ENCODE measurements around the gene SP9.
"Not testable (repeated sequence)": the region's sequence is repeated elsewhere in the genome, so short reads cannot be mapped to it uniquely, and the experiment has no call there.

The SP9 gene

DNA sequence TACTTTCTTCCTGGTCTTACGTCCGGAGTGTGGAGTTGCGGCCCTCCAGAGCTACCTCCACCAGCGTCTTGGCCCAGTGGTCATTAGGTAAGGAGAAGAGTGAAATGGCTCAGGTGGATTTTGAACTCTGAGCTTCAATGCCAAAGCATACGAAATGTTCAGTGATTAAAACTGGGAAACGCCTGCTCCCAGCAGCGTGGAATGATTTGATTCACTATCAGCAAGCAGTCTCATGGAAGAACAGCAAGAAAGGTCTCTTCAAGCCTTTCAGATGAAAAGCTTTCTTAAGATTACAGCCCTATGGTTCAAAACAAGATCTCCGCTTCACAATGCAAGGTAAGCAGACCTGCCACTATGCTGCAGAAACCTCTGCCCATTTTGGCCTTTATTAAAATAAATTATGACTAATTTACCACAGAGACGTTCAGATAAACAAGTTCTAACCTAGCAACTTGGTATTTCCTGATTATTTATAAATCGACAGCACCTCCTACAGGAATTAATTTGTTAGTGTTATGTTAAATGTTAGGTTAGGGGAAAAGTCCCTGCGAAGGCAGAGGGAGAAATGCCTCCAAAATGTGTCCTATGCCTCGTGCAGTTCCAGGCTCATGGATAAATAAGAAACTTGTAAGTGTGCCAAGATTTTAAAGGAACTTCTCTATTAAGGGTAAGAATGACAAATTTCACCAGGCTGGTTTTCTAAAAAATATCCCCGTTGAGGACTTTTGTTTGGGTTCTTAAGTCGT, 10.1 kb downstream of the SP9 start:
- intact Hi-C loops (cut with micrococcal nuclease) = loop anchor here (2.0 to 10.0 kb wide), 5 partner anchors 380 to 1320 kb away; partner anchors contain the start of gene SP3
- Mint-ChIP-seq H3K27ac (no peak overlapping the region), H3K4me1 (ENCODE audit: low read depth) (peaks cover 38% of the 10 kb centered on the region), H3K4me3 (no peak overlapping the region), H3K27me3 (peaks cover 58% of the 10 kb centered on the region), H3K9me3 (no peaks in the 10 kb centered on the region), H3K36me3 (ENCODE audit: low read depth) (peaks cover 25% of the 10 kb centered on the region)

GRCh38 chr2:174350018-174350417, 15.3 kb downstream of the SP9 start:
- Mint-ChIP-seq H3K4me1 (ENCODE audit: low read depth) (no peaks in the 10 kb centered on the region), H3K27ac (no peak overlapping the region), H3K4me3 (no peak overlapping the region), H3K27me3 (peaks cover 9% of the 10 kb centered on the region), H3K9me3 (no peaks in the 10 kb centered on the region), H3K36me3 (ENCODE audit: low read depth) (peaks cover 35% of the 10 kb centered on the region)
- intact Hi-C loops (cut with micrococcal nuclease) = no loop called here

DNA sequence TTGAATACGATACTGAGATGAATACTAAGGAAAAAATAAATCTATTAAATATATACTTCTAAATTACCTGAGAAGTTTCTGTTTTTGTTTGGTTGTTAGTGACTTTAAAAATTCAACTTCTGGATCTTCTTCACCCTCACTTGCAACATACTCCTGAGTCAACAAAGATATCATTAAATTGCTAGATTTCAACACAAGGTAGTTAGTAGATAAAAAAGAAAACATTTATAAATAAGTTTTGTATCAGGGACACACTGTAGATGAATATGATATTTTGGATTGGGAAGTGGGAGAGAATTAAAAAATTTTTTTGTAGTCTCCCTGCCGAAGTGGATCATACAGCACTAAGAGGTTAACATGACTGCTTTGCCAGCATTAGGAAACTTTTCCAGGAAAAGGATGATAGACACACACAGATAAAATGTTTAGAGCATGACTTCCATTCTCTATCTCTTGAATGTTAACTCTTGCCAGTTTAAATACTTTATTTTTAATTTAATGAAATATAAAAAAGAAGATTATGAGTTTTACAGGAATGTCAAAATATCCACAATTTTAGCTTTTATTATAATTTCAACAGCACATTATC, 15.9 kb downstream of the SP9 start:
- Mint-ChIP-seq H3K27ac (no peak overlapping the region), H3K4me1 (ENCODE audit: low read depth) (no peaks in the 10 kb centered on the region), H3K36me3 (ENCODE audit: low read depth) (peaks cover 37% of the 10 kb centered on the region), H3K9me3 (no peaks in the 10 kb centered on the region), H3K27me3 (peaks cover 5% of the 10 kb centered on the region), H3K4me3 (no peak overlapping the region)
- intact Hi-C loops (cut with micrococcal nuclease) = no loop called here

- Mint-ChIP-seq H3K27me3 (no peaks in the 10 kb centered on the region), H3K36me3 (ENCODE audit: low read depth) (peaks cover 33% of the 10 kb centered on the region), H3K4me3 (no peak overlapping the region), H3K9me3 (no peaks in the 10 kb centered on the region), H3K4me1 (ENCODE audit: low read depth) (no peaks in the 10 kb centered on the region), H3K27ac (no peak overlapping the region)
- intact Hi-C loops (cut with micrococcal nuclease) = no loop called here
Observed at GRCh38 chr2:174353004-174353403, 18.2 kb downstream of the SP9 start.

DNA sequence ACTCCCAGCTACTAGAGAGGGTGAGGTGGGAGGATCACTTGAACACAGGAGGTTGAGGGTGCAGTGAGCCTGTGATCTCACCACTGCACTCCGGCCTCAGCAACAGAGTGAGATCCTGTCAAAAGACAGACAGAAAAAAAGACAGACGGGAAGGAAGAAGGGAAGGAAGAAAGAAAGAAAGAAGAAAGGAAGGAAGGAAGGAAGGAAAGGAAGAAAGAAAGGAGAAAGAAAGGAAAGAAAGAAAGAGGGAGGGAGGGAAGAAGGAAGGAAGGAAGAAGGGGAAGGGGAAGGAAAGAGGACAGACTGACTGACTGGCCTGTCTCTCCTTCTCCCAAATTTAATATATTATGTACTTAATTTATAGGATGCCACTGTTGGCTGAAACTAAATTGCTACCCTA, 21.6 kb downstream of the SP9 start:
- intact Hi-C loops (cut with micrococcal nuclease) = no loop called here
- Mint-ChIP-seq H3K4me3 (no peak overlapping the region), H3K27me3 (no peaks in the 10 kb centered on the region), H3K27ac (no peak overlapping the region), H3K4me1 (ENCODE audit: low read depth) (no peaks in the 10 kb centered on the region), H3K9me3 (no peaks in the 10 kb centered on the region), H3K36me3 (ENCODE audit: low read depth) (peaks cover 36% of the 10 kb centered on the region)

- H3K9me3 Mint-ChIP-seq; H3K27ac Mint-ChIP-seq; intact Hi-C loops (cut with micrococcal nuclease); H3K4me1 Mint-ChIP-seq (ENCODE audit: low read depth); H3K4me3 Mint-ChIP-seq; H3K27me3 Mint-ChIP-seq: not testable (repeated sequence)
- H3K36me3 Mint-ChIP-seq (ENCODE audit: low read depth) = peaks cover 46% of the 10 kb centered on the region
Observed at GRCh38 chr2:174359663-174360062, 24.9 kb downstream of the SP9 start.

GRCh38 chr2:174362949-174363348, 28.2 kb downstream of the SP9 start:
- no peaks in the 10 kb centered on the region for H3K27me3 Mint-ChIP-seq
- peaks cover 68% of the 10 kb centered on the region for H3K36me3 Mint-ChIP-seq (ENCODE audit: low read depth)
- H3K4me1 Mint-ChIP-seq (ENCODE audit: low read depth) = no peaks in the 10 kb centered on the region
- H3K9me3 Mint-ChIP-seq = peaks cover 27% of the 10 kb centered on the region
- intact Hi-C loops (cut with micrococcal nuclease) = no loop called here
- no peak overlapping the region for H3K27ac Mint-ChIP-seq
- no peak overlapping the region for H3K4me3 Mint-ChIP-seq

- H3K27ac Mint-ChIP-seq; H3K4me3 Mint-ChIP-seq; intact Hi-C loops (cut with micrococcal nuclease); H3K4me1 Mint-ChIP-seq (ENCODE audit: low read depth); H3K27me3 Mint-ChIP-seq: not testable (repeated sequence)
- peaks cover 27% of the 10 kb centered on the region for H3K9me3 Mint-ChIP-seq
- peaks cover 73% of the 10 kb centered on the region for H3K36me3 Mint-ChIP-seq (ENCODE audit: low read depth)
Observed at GRCh38 chr2:174363492-174364225, 28.9 kb downstream of the SP9 start.

- no peaks in the 10 kb centered on the region for H3K27me3 Mint-ChIP-seq
- intact Hi-C loops (cut with micrococcal nuclease) = no loop called here
- no peaks in the 10 kb centered on the region for H3K4me1 Mint-ChIP-seq (ENCODE audit: low read depth)
- H3K36me3 Mint-ChIP-seq (ENCODE audit: low read depth) = peaks cover 75% of the 10 kb centered on the region
- no peak overlapping the region for H3K27ac Mint-ChIP-seq
- H3K4me3 Mint-ChIP-seq = no peak overlapping the region
- H3K9me3 Mint-ChIP-seq = peaks cover 27% of the 10 kb centered on the region
Observed at GRCh38 chr2:174364628-174365027, 29.9 kb downstream of the SP9 start.

DNA sequence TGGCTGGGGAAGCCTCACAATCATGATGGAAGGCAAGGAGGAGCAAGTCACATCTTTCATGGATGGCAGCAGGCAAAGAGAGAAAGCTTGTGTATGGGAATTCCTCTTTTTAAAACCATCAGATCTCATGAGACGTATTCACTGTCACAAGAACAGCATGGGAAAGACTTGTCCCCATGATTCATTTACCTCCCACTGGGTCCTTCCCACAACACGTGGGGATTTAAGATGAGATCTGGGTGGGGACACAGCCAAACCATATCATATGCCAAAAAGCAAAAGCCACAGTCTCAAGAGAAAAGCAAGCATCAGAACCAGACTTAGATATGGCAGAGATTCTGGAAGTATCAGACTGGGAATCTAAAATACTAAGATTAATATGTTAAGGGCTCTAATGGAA, 30.8 kb downstream of the SP9 start:
- H3K4me1 Mint-ChIP-seq (ENCODE audit: low read depth) = no peaks in the 10 kb centered on the region
- peaks cover 27% of the 10 kb centered on the region for H3K9me3 Mint-ChIP-seq
- no peak overlapping the region for H3K4me3 Mint-ChIP-seq
- intact Hi-C loops (cut with micrococcal nuclease) = no loop called here
- no peaks in the 10 kb centered on the region for H3K27me3 Mint-ChIP-seq
- H3K36me3 Mint-ChIP-seq (ENCODE audit: low read depth) = peaks cover 80% of the 10 kb centered on the region
- no peak overlapping the region for H3K27ac Mint-ChIP-seq

GRCh38 chr2:174368691-174369090, 33.9 kb downstream of the SP9 start:
- H3K27me3 Mint-ChIP-seq = no peaks in the 10 kb centered on the region
- no peak overlapping the region for H3K27ac Mint-ChIP-seq
- H3K4me1 Mint-ChIP-seq (ENCODE audit: low read depth) = no peaks in the 10 kb centered on the region
- H3K36me3 Mint-ChIP-seq (ENCODE audit: low read depth) = peaks cover 83% of the 10 kb centered on the region
- H3K4me3 Mint-ChIP-seq = no peak overlapping the region
- peaks cover 27% of the 10 kb centered on the region for H3K9me3 Mint-ChIP-seq
- intact Hi-C loops (cut with micrococcal nuclease) = no loop called here

DNA sequence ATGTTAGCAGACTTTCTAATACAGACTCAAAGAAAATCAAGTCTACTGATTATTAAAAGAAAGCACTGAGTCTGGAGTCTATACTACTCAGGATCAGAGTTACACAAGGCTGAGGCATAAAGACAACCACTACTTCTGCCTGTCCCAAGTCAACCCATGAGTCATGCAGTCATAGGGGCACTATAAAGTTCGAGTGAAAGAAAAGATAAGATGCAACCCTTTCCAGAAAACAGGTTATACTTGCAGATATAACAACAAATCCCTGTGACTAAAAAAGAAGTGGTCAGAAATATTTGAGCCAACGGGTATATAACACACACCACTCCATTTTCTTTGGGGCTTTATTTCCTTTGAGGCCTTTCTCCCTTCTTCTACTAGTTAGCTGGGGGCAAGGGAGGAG, 42.2 kb downstream of the SP9 start:
- H3K27ac Mint-ChIP-seq = no peak overlapping the region
- no peaks in the 10 kb centered on the region for H3K4me1 Mint-ChIP-seq (ENCODE audit: low read depth)
- H3K4me3 Mint-ChIP-seq = no peak overlapping the region
- no peaks in the 10 kb centered on the region for H3K27me3 Mint-ChIP-seq
- intact Hi-C loops (cut with micrococcal nuclease) = no loop called here
- H3K9me3 Mint-ChIP-seq = no peaks in the 10 kb centered on the region
- H3K36me3 Mint-ChIP-seq (ENCODE audit: low read depth) = peaks cover 81% of the 10 kb centered on the region

GRCh38 chr2:174383796-174384195, 49.0 kb downstream of the SP9 start:
- Mint-ChIP-seq H3K4me3 (no peak overlapping the region), H3K4me1 (ENCODE audit: low read depth) (peaks cover 11% of the 10 kb centered on the region), H3K9me3 (peaks cover 17% of the 10 kb centered on the region), H3K36me3 (ENCODE audit: low read depth) (peaks cover 83% of the 10 kb centered on the region), H3K27ac (peak overlapping the region; percentile 67), H3K27me3 (no peaks in the 10 kb centered on the region)
- intact Hi-C loops (cut with micrococcal nuclease) = no loop called here

GRCh38 chr2:174385201-174385600, 50.4 kb downstream of the SP9 start:
- Mint-ChIP-seq H3K36me3 (ENCODE audit: low read depth) (peaks cover 85% of the 10 kb centered on the region), H3K27me3 (no peaks in the 10 kb centered on the region), H3K27ac (no peak overlapping the region), H3K4me1 (ENCODE audit: low read depth) (peaks cover 11% of the 10 kb centered on the region), H3K9me3 (peaks cover 31% of the 10 kb centered on the region), H3K4me3 (no peak overlapping the region)
- intact Hi-C loops (cut with micrococcal nuclease) = no loop called here

All from dendritic cell treated with granulocyte-macrophage colony-stimulating factor and Interleukin-4, amounts not matched to agents 40 ng/mL and 50 ng/mL, for 4 days (primary cell).